Sigmoid colon (tissue), 7 donors: Measurements from ENCODE around the gene ADORA1. TPM values are rescaled to one million over a fixed set of nuclear protein-coding genes. Genes with fewer than 3 reads are reported as not detected.

Source experiments
- DNase-seq: peaks from one replicate; pipeline ENCODE4 v3.0.0-alpha.2; 2019
- H3K27ac ChIP-seq, 4 donors: fragments of 200-600 bp; sonication (generic); one replicate each; pipeline ENCODE4 v1.5.1; 2016 to 2019; ENCODE audit warnings: mild to moderate bottlenecking in 1 of 4
- H3K27me3 ChIP-seq, 3 donors: fragments of 200-600 bp; sonication (generic); one replicate each; pipeline ENCODE4 v1.5.1; 2019; ENCODE audit warnings: mild to moderate bottlenecking in 1 of 3
- H3K36me3 ChIP-seq, 4 donors: fragments of 200-600 bp; sonication (generic); one replicate each; pipeline ENCODE4 v1.5.1; 2016 to 2019
- H3K4me1 ChIP-seq, 4 donors: fragments of 200-600 bp; sonication (generic); one replicate each; pipeline ENCODE4 v1.5.1; 2017 to 2019
- H3K4me3 ChIP-seq, 4 donors: fragments of 200-600 bp; sonication (generic); one replicate each; pipeline ENCODE4 v1.5.1; 2017 to 2019; ENCODE audit warnings: mild to moderate bottlenecking in 2 of 4, moderate library complexity in 1 of 4
- H3K9me3 ChIP-seq, 4 donors: fragments of 200-600 bp in 3 of 4; sonication (generic) in 3 of 4; one replicate each; pipeline versions ENCODE4 v1.5.1 to v1.6.1; 2013 to 2019
- CTCF ChIP-seq, 4 experiments: fragments of 450-650 bp in 3 of 4; fragments of 200-600 bp in 1 of 4; IDR thresholded peaks; one replicate each; pipeline ENCODE4 v1.5.1; 2016 to 2019; ENCODE audit warnings: antibody characterized with exemption in 4 of 4, mild to moderate bottlenecking in 3 of 4, moderate library complexity in 2 of 4
- EP300 ChIP-seq, 4 donors: sonication (generic); formaldehyde crosslinking; IDR thresholded peaks; one replicate each; pipeline ENCODE4 v1.6.1; 2017; ENCODE audit warnings: antibody characterized with exemption in 4 of 4
- POLR2A ChIP-seq, 2 donors: fragments of 450-650 bp; IDR thresholded peaks; one replicate each; pipeline ENCODE4 v1.6.1; 2016; ENCODE audit warnings: antibody characterized with exemption in 2 of 2, mild to moderate bottlenecking in 2 of 2, moderate library complexity in 2 of 2
- POLR2AphosphoS5 ChIP-seq, 4 donors: sonication (generic); formaldehyde crosslinking; IDR thresholded peaks; one replicate each; pipeline ENCODE4 v1.6.1; 2017; ENCODE audit warnings: antibody characterized with exemption in 4 of 4
- WGBS, 2 donors: extraction: QIAGEN DNeasy Blood & Tissue Kit; methylation state at CpG; one replicate each; pipeline ENCODE4 v1.1.7; 2013; 5-methylcytosine and 5-hydroxymethylcytosine counted together
- intact Hi-C: fragments of 100-400 bp; cut with DNase I; formaldehyde crosslinking; loops from one replicate; pipeline ENCODE4 v1.15.1; 2023
- polyA plus RNA-seq, 3 donors: library from polyadenylated mRNA; stranded (reverse); fragments of 200-250 nt; gene quantifications; one replicate each; pipeline ENCODE4 v1.2.3, GENCODE V29; 2013
- total RNA-seq, 4 donors: library from RNA; depleted of rRNA; stranded (reverse); fragments of >200 nt; gene quantifications; one replicate each; pipeline ENCODE4 v1.1.0, GENCODE V29; 2016
- donor health status: healthy with polysubstance abuse.
- donor health status: Bipolar disorder and iron deficiency.
- donor health status: healthy.

Gene ADORA1
- total and polyA plus RNA-seq, 7 donors, result 0.33 to 1.3 (median 1.0) TPM; not detected in 3

GRCh38 chr1:203124546-203125317 lies 2.8 kb upstream of the ADORA1 start:
- no peak for DNase-seq
- Histone ChIP-seq H3K9me3 (no peaks in the 10 kb centered on the region), H3K36me3 (no peaks in the 10 kb centered on the region), H3K27me3 (peaks cover 0 to 56% (median 19%) of the 10 kb centered on the region in 3 donors), H3K4me1 (peaks cover 0 to 27% (median 22%) of the 10 kb centered on the region in 4 donors), H3K27ac (no peak overlapping the region), H3K4me3 (no peak overlapping the region)
- 54 to 81% methylated on average over 5 of the region's 5 CpGs for WGBS, 2 donors
- intact Hi-C loops, result loop anchor here (5.0 kb wide), 1 partner anchor 48 kb away; no protein-coding TSS in a partner anchor
- no peak for TF ChIP-seq POLR2A (IDR thresholded peaks at IDR 0.05)
- TF ChIP-seq CTCF (IDR thresholded peaks at IDR 0.05), result no peak
- no peak for TF ChIP-seq EP300 (IDR thresholded peaks at IDR 0.05)
- TF ChIP-seq POLR2AphosphoS5 (IDR thresholded peaks at IDR 0.05), result no peak

- Histone ChIP-seq H3K27ac (no peak overlapping the region), H3K36me3 (no peaks in the 10 kb centered on the region), H3K27me3 (peaks cover 0 to 40% (median 19%) of the 10 kb centered on the region in 3 donors), H3K4me1 (peaks cover 0 to 27% (median 24%) of the 10 kb centered on the region in 4 donors), H3K4me3 (no peak overlapping the region), H3K9me3 (no peaks in the 10 kb centered on the region)
- DNase-seq, result no peak
- WGBS, 2 donors, result 31 to 34% methylated on average over 8 of the region's 8 CpGs
- intact Hi-C loops, result loop anchor here (5.0 kb wide), 1 partner anchor 46 kb away; no protein-coding TSS in a partner anchor
- TF ChIP-seq POLR2AphosphoS5 (IDR thresholded peaks at IDR 0.05) (no peak), CTCF (IDR thresholded peaks at IDR 0.05) (no peak), EP300 (IDR thresholded peaks at IDR 0.05) (no peak), POLR2A (IDR thresholded peaks at IDR 0.05) (no peak)
These were observed 1.2 kb upstream of the ADORA1 start for GRCh38 chr1:203126151-203126865.

GRCh38 chr1:203126866-203127665 lies 460 bp upstream of the ADORA1 start:
- intact Hi-C loops, result loop anchor here (5.0 kb wide), 1 partner anchor 45 kb away; no protein-coding TSS in a partner anchor
- TF ChIP-seq POLR2AphosphoS5 (IDR thresholded peaks at IDR 0.05), result no peak
- TF ChIP-seq EP300 (IDR thresholded peaks at IDR 0.05), result no peak
- no peak for TF ChIP-seq CTCF (IDR thresholded peaks at IDR 0.05)
- no peak for TF ChIP-seq POLR2A (IDR thresholded peaks at IDR 0.05)
- no peaks in the 10 kb centered on the region for H3K9me3 ChIP-seq
- H3K27me3 ChIP-seq, result peaks cover 0 to 32% (median 19%) of the 10 kb centered on the region in 3 donors
- no peaks in the 10 kb centered on the region for H3K36me3 ChIP-seq
- H3K27ac ChIP-seq, result peak overlapping the region in 1 of 4 donors; percentile 50
- no peak for DNase-seq
- peaks cover 0 to 27% (median 24%) of the 10 kb centered on the region in 4 donors for H3K4me1 ChIP-seq
- H3K4me3 ChIP-seq, result peak overlapping the region; percentile 18 to 51 (median 38)
- 19 to 22% methylated on average over 12 of the region's 12 CpGs for WGBS, 2 donors

- peaks cover 0 to 27% (median 24%) of the 10 kb centered on the region in 4 donors for H3K4me1 ChIP-seq
- 15 to 27% methylated on average over 7 of the region's 7 CpGs for WGBS, 2 donors
- H3K27ac ChIP-seq, result peak overlapping the region in 1 of 4 donors; percentile 27
- peaks cover 0 to 22% (median 19%) of the 10 kb centered on the region in 3 donors for H3K27me3 ChIP-seq
- no peaks in the 10 kb centered on the region for H3K9me3 ChIP-seq
- peak overlapping the region in 3 of 4 donors; percentile 27 to 51 (median 48) for H3K4me3 ChIP-seq
- no peaks in the 10 kb centered on the region for H3K36me3 ChIP-seq
- TF ChIP-seq CTCF (IDR thresholded peaks at IDR 0.05), result no peak
- no peak for TF ChIP-seq EP300 (IDR thresholded peaks at IDR 0.05)
- TF ChIP-seq POLR2A (IDR thresholded peaks at IDR 0.05), result no peak
- no peak for TF ChIP-seq POLR2AphosphoS5 (IDR thresholded peaks at IDR 0.05)
- intact Hi-C loops, result loop anchor here (5.0 kb wide), 1 partner anchor 44 kb away; no protein-coding TSS in a partner anchor
- DNase-seq, result no peak
These were observed 847 bp downstream of the ADORA1 start for GRCh38 chr1:203128431-203128715.
